Activated CD8-positive, alpha-beta T cell treated with anti-CD3 and anti-CD28 coated beads, Interleukin-2, amount 10 ng/mL, durations not matched to agents 7 days and 5 days (primary cell): ENCODE results near the gene CDC25C. TPM values are rescaled to one million over a fixed set of nuclear protein-coding genes. Genes with fewer than 3 reads are reported as not detected.
A peak's percentile ranks its signal among the peaks of the same experiment; 100 is the strongest.

Source experiments
- ATAC-seq: fragments of 150-1000 bp; cut with Tn5 transposase; one replicate; pipeline ENCODE4 v1.10.0; 2021; ENCODE audit warnings: moderate library complexity
- CTCF ChIA-PET: fragments of 350-600 bp; sonication (Branson Sonifier 250); formaldehyde crosslinking; loops from one replicate; lab custom pipeline; 2021; ENCODE audit warnings: antibody characterized with exemption; lab: Charles Lee
- POLR2A ChIA-PET: fragments of 350-600 bp; sonication (Branson Sonifier 250); formaldehyde crosslinking; loops from one replicate; lab custom pipeline; 2021; ENCODE audit warnings: antibody characterized with exemption; lab: Charles Lee
- DNase-seq: peaks from one replicate; pipeline ENCODE4 v3.0.0-alpha.2; 2020
- H3K27ac Mint-ChIP-seq: one replicate; pipeline ENCODE4 v1.8.0; 2021; ENCODE audit warnings: mild to moderate bottlenecking, mixed read lengths
- H3K27me3 Mint-ChIP-seq: one replicate; pipeline ENCODE4 v1.8.0; 2021; ENCODE audit warnings: low read depth, mixed read lengths
- H3K36me3 Mint-ChIP-seq: one replicate; pipeline ENCODE4 v1.8.0; 2021; ENCODE audit warnings: low read depth, mixed read lengths
- H3K4me1 Mint-ChIP-seq: one replicate; pipeline ENCODE4 v1.8.0; 2021; ENCODE audit warnings: low read depth, mixed read lengths
- H3K4me3 Mint-ChIP-seq: one replicate; pipeline ENCODE4 v1.8.0; 2021; ENCODE audit warnings: mild to moderate bottlenecking, mixed read lengths
- H3K9me3 Mint-ChIP-seq: one replicate; pipeline ENCODE4 v1.8.0; 2022; ENCODE audit warnings: mixed read lengths; ENCODE audit not compliant: insufficient read depth
- total RNA-seq, 2 experiments: library from RNA; stranded (reverse); gene quantifications; one replicate each; pipeline ENCODE4 v1.2.3, GENCODE V29; 2021

Gene CDC25C
- total RNA-seq, result 10 to 100 TPM; 15.0 to 18.3 TPM

DNA sequence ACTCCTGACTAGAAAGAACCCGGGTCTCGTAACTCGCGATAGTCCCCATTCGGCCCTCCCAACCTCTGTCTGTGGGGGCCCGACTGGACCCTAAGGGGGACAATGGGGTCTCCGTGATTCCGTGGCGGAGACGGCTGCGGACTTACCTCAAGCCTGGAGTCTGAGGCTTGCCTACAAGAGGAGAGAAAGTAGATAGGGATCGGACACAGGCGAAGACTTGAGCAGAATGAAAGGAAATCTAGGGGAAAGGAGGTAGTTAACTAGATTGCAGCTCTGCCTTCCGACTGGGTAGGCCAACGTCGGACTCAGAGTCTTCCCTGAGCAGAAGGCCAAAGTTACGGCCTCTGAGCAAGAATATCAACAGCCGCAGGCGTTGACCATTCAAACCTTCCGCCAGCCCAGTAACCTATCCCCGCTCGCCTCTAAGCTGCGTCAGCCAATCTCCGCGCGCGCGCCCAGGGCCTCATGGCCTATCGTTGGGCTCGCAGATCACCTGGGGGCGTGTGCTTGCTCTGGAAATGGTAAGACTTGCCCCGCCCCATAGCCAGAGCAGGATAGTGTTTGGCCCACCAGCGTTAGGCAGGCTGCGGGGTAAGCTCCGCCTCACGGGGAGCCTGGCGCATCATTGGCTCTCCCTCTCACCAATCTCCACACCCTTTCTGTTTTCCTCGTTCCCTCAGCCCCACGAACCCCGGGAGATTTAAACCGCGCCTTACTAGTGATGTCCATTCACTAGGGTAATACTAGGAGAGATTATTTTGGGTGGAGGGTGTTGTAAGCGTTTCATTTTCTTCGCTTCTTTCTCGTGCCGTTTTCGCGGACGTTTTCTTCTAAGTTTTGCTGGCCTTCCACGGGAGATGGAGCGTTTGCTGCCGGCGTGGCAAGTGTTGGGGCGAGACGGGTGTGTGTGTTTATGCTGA lies at the start of gene CDC25C:
TSS of gene CDC25C (minus strand) at position 356 of the 920 bp plus-strand sequence. CDS start 624 bp downstream, outside the sequence.
- H3K36me3 Mint-ChIP-seq, result peaks cover 6% of the 10 kb centered on the region
- ChIA-PET POLR2A (interaction anchor here (0.7 to 2.4 kb wide), 9 partner anchors 22 to 212 kb away, joined by 3 to 43 read pairs (median 3); partner anchors contain the start of genes BRD8, EGR1, KDM3B and KIF20A), CTCF (interaction anchor here (0.9 to 13.0 kb wide), 10 partner anchors 9 to 295 kb away, joined by 3 to 430 read pairs (median 4); partner anchors contain the start of gene KDM3B)
- ATAC-seq, result peak; percentile 100
- H3K4me1 Mint-ChIP-seq, result peaks cover 27% of the 10 kb centered on the region
- no peaks in the 10 kb centered on the region for H3K9me3 Mint-ChIP-seq
- H3K27me3 Mint-ChIP-seq, result no peaks in the 10 kb centered on the region
- peak within 1 kb of the TSS; percentile 86 for H3K27ac Mint-ChIP-seq
- H3K4me3 Mint-ChIP-seq, result peak within 1 kb of the TSS; percentile 78
- DNase-seq, result peak; percentile 99

DNA sequence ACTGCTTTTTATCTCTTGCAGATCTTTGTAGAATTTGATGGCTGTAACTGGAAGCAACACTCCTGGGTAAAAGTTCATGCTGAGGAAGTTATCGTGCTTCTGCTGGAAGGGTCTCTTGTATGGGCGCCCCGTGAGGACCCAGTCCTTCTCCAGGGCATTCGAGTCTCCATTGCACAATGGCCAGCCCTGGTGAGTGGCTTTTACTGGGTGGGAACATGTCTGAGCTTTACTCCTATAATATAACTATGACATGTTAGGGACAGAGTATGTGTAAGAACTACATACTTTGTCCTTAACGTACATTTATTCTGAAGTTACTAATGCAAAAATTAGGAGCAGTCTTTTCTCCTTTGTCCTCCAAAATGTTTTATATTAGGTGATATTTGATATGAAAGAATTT lies 41.0 kb upstream of the CDC25C start:
- DNase-seq, result no peak
- ATAC-seq, result no peak
- Mint-ChIP-seq H3K36me3 (peaks cover 11% of the 10 kb centered on the region), H3K27ac (no peak overlapping the region), H3K4me1 (peaks cover 5% of the 10 kb centered on the region), H3K27me3 (no peaks in the 10 kb centered on the region), H3K9me3 (no peaks in the 10 kb centered on the region), H3K4me3 (no peak overlapping the region)
- CTCF ChIA-PET, result interaction anchor here (7.6 kb wide), 1 partner anchor 19 kb away, joined by 89 read pairs; the partner anchor contains the start of gene KDM3B
- POLR2A ChIA-PET, result interaction anchor here (1.7 kb wide), 1 partner anchor 20 kb away, joined by 10 read pairs; the partner anchor contains the start of gene KDM3B

DNA sequence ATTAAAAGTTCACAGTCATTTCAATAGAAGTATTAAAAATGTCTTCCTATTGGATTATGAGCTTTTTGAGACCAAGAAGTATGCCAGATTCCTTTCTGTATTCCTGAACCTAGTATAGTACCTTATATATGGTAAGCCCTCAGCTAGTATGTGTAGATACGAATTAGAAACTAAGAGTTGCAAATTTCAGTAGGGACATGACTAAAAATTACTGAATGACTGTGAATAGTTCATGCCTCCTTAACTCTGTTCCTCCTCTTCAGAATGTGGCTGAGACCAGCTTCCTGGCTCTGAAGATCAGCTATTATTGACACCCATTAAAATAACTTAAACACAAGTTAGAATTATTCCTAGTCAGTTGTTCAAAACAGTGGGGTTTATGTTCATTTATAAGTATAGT lies 40.6 kb upstream of the CDC25C start:
- Mint-ChIP-seq H3K9me3 (no peaks in the 10 kb centered on the region), H3K36me3 (peaks cover 7% of the 10 kb centered on the region), H3K27ac (no peak overlapping the region), H3K27me3 (no peaks in the 10 kb centered on the region), H3K4me1 (peaks cover 5% of the 10 kb centered on the region), H3K4me3 (no peak overlapping the region)
- ChIA-PET CTCF (interaction anchor here (7.6 kb wide), 1 partner anchor 19 kb away, joined by 89 read pairs; the partner anchor contains the start of gene KDM3B), POLR2A (interaction anchor here (1.7 kb wide), 1 partner anchor 19 kb away, joined by 10 read pairs; the partner anchor contains the start of gene KDM3B)
- DNase-seq (no peak), ATAC-seq (no peak)

- DNase-seq, result no peak
- POLR2A ChIA-PET, result interaction anchor here (0.6 to 1.7 kb wide), 2 partner anchors 18 to 49 kb away, joined by 3 to 10 read pairs; partner anchors contain the start of gene KDM3B
- peaks cover 5% of the 10 kb centered on the region for H3K4me1 Mint-ChIP-seq
Measured at GRCh38 chr5:138371454-138371853, 39.9 kb upstream of the CDC25C start.

GRCh38 chr5:138370537-138370936 lies 38.9 kb upstream of the CDC25C start:
- POLR2A ChIA-PET, result interaction anchor here (1.1 kb wide), 1 partner anchor 182 kb away, joined by 4 read pairs; no protein-coding TSS in a partner anchor
- DNase-seq, result no peak
- Mint-ChIP-seq H3K4me1 (peaks cover 5% of the 10 kb centered on the region), H3K27ac (no peak overlapping the region), H3K9me3 (no peaks in the 10 kb centered on the region), H3K36me3 (peaks cover 7% of the 10 kb centered on the region), H3K4me3 (no peak overlapping the region), H3K27me3 (no peaks in the 10 kb centered on the region)
- CTCF ChIA-PET, result interaction anchor here (7.6 kb wide), 1 partner anchor 17 kb away, joined by 89 read pairs; the partner anchor contains the start of gene KDM3B
- no peak for ATAC-seq

More at GRCh38 chr5:138371454-138371853, 39.9 kb upstream of the CDC25C start:
- Mint-ChIP-seq H3K9me3 (no peaks in the 10 kb centered on the region), H3K36me3 (peaks cover 7% of the 10 kb centered on the region), H3K27ac (no peak overlapping the region), H3K4me3 (no peak overlapping the region), H3K27me3 (no peaks in the 10 kb centered on the region)
- CTCF ChIA-PET, result interaction anchor here (0.7 to 7.6 kb wide), 2 partner anchors 18 to 149 kb away, joined by 3 to 89 read pairs; partner anchors contain the start of gene KDM3B
- ATAC-seq, result no peak

DNA sequence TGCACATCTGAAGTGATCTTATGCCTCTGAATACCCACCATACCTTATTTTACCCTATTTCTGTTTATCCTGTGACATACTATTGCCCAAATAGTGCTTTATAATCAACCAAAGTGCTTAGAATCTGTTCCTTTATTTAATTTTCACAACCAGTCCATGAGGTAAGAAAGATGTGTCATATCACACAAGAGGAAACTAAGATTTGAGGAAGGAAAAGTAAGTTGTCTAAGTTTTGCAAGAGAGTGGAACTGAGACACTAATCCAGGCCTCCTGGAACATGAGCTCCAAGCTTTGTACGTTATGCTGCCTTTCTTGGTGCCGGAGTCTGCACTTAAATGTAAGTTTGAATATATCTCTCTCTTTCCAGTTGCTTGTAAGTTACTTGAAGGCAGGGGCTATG lies 38.1 kb upstream of the CDC25C start:
- H3K4me3 Mint-ChIP-seq, result no peak overlapping the region
- no peaks in the 10 kb centered on the region for H3K27me3 Mint-ChIP-seq
- H3K36me3 Mint-ChIP-seq, result peaks cover 2% of the 10 kb centered on the region
- H3K4me1 Mint-ChIP-seq, result peaks cover 5% of the 10 kb centered on the region
- POLR2A ChIA-PET, result interaction anchor here (1.1 kb wide), 1 partner anchor 181 kb away, joined by 4 read pairs; no protein-coding TSS in a partner anchor
- DNase-seq, result no peak
- H3K9me3 Mint-ChIP-seq, result no peaks in the 10 kb centered on the region
- no peak overlapping the region for H3K27ac Mint-ChIP-seq
- CTCF ChIA-PET, result interaction anchor here (1.0 to 7.6 kb wide), 3 partner anchors 16 to 301 kb away, joined by 4 to 89 read pairs (median 4); partner anchors contain the start of gene KDM3B
- ATAC-seq, result no peak

- peaks cover 5% of the 10 kb centered on the region for H3K4me1 Mint-ChIP-seq
Measured at GRCh38 chr5:138369261-138369660, 37.7 kb upstream of the CDC25C start.

DNA sequence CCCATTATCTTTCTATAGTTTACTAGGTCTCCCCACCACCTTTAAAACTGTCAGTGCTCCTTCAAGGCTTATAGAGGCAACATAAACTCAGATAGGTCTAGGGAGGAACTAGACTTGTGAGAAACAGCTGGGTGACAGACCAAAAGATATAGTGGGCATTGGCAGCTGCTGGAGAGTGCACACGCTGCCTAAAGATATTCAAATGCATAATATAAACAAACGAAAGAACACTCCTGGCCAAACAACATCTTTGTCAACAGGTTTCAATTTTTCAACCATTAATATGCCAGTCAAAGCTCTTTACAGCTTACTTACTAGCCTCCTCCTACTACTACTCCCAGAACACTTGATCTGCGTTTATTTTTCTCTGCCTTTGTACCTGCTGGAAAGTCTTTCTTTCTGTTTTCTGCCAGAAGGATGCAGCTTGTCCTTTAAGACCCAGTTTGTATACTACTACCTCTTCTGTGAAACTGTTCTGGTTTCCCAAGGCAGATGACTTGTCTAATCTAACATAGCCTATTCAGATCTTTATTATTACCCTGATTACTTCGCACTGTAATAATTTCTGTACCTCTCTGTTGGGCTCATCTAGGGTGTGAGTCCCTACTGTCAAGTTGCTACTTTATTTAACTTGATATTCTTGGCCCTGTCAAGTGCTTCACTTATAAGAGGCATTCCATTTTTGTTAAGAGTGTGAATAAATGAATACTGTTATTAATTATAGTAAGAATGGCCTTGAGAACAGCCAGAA lies 35.2 kb upstream of the CDC25C start:
- POLR2A ChIA-PET, result no interaction called here
- H3K27ac Mint-ChIP-seq, result no peak overlapping the region
- H3K4me1 Mint-ChIP-seq, result peaks cover 5% of the 10 kb centered on the region

More at GRCh38 chr5:138369261-138369660, 37.7 kb upstream of the CDC25C start:
- no peak for ATAC-seq
- Mint-ChIP-seq H3K4me3 (no peak overlapping the region), H3K27ac (no peak overlapping the region), H3K36me3 (peaks cover 2% of the 10 kb centered on the region), H3K9me3 (no peaks in the 10 kb centered on the region), H3K27me3 (no peaks in the 10 kb centered on the region)
- ChIA-PET CTCF (interaction anchor here (1.0 to 7.6 kb wide), 4 partner anchors 16 to 300 kb away, joined by 3 to 89 read pairs (median 4); partner anchors contain the start of genes CDC25C and KDM3B), POLR2A (no interaction called here)
- no peak for DNase-seq

DNA sequence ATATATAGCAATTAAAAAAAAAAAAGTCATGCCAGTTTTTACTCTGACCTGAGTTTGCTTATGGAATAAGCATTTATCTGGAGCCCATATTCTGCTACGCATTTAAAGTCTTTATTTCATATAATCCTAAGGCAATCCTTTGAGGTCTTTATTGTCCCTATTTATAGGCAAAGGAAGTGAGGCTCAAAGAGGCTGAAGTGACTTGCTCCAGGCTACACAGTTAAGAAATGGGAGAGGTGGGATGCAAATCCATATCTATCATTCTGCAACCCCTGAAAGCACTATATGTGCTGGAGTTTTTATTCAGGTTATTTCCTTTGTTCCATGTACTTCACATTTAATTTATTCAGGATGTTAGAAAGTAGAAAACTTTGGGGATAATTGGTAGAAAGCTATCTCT lies 33.0 kb upstream of the CDC25C start:
- H3K4me3 Mint-ChIP-seq, result no peak overlapping the region
- DNase-seq (no peak), ATAC-seq (no peak)
- no peaks in the 10 kb centered on the region for H3K9me3 Mint-ChIP-seq
- CTCF ChIA-PET, result no interaction called here
- POLR2A ChIA-PET, result interaction anchor here (0.8 kb wide), 1 partner anchor 34 kb away, joined by 3 read pairs; no protein-coding TSS in a partner anchor
- peaks cover 2% of the 10 kb centered on the region for H3K36me3 Mint-ChIP-seq
- no peaks in the 10 kb centered on the region for H3K27me3 Mint-ChIP-seq
- H3K27ac Mint-ChIP-seq, result no peak overlapping the region
- peaks cover 13% of the 10 kb centered on the region for H3K4me1 Mint-ChIP-seq

More for the DNA sequence above, 35.2 kb upstream of the CDC25C start:
- CTCF ChIA-PET, result interaction anchor here (7.6 kb wide), 1 partner anchor 13 kb away, joined by 89 read pairs; the partner anchor contains the start of gene KDM3B
- H3K9me3 Mint-ChIP-seq, result no peaks in the 10 kb centered on the region
- no peak overlapping the region for H3K4me3 Mint-ChIP-seq
- H3K27me3 Mint-ChIP-seq, result no peaks in the 10 kb centered on the region
- ATAC-seq (no peak), DNase-seq (no peak)
- H3K36me3 Mint-ChIP-seq, result peaks cover 2% of the 10 kb centered on the region

- peaks cover 2% of the 10 kb centered on the region for H3K36me3 Mint-ChIP-seq
- peaks cover 11% of the 10 kb centered on the region for H3K4me1 Mint-ChIP-seq
- no peaks in the 10 kb centered on the region for H3K27me3 Mint-ChIP-seq
- ChIA-PET POLR2A (no interaction called here), CTCF (interaction anchor here (1.1 kb wide), 1 partner anchor 9 kb away, joined by 5 read pairs; the partner anchor contains the start of gene KDM3B)
- DNase-seq (no peak), ATAC-seq (no peak)
- H3K27ac Mint-ChIP-seq, result no peak overlapping the region
- H3K4me3 Mint-ChIP-seq, result no peak overlapping the region
- no peaks in the 10 kb centered on the region for H3K9me3 Mint-ChIP-seq
Measured at GRCh38 chr5:138360941-138361452, 29.4 kb upstream of the CDC25C start.
